ENCODE data around the gene KLHDC8A.
"Not testable (repeated sequence)": the region's sequence is repeated elsewhere in the genome, so short reads cannot be mapped to it uniquely, and the experiment has no call there.

Gene KLHDC8A

DNA sequence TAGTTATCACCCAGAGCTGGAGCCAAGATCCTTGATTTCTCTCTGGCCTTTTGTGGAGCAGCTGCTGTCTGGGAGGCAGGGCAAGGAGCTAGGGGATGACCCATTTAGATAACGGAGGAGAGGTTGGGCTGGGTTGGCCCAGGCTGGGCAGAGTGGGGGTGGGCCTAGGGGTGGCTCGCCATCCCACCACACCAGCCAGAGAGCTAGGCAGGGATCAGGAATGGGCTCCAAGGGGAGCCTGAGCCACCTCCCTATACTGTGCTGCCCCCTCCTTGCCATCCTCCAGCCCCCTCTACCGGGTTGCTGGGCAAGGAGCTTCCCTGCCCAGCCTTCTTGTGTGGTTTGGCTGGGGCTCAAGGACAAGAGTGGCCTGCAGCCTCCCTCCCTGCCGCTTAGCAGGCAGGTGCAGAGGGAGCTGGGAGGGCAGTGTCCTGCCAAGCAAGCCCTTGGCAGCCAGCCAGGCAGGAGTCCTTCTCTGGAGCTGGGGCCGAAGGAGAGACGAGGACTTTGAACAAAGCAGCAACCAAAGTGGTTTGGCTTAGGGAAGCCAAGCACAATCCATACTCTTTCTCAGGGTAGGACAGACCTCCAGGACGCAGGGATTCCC is 39.3 kb downstream of the KLHDC8A start:
- peak; percentile 91 for DNase-seq

DNA sequence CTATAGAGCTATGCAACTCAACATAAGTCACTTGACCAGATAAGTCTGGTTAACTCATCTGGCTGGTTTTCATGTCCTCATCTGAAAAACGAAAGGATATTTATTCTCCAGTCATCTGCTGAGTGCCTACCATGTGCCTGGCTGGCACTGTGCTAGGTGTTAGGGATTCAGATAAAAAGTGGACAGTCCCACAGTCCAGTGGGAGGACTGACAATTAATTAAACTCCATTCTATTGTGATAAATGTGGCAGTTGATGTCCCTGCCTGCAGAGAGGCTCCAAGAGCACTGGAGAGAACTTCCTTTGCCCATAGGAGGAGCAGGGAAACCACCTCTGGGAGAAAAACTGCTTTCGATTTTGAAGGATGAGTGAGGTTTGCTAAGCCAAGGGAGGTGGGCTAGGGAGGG is 40.6 kb downstream of the KLHDC8A start:
- DNase-seq = no peak

GRCh38 chr1:205315008-205315618 is 41.6 kb downstream of the KLHDC8A start:
- DNase-seq = no peak

DNA sequence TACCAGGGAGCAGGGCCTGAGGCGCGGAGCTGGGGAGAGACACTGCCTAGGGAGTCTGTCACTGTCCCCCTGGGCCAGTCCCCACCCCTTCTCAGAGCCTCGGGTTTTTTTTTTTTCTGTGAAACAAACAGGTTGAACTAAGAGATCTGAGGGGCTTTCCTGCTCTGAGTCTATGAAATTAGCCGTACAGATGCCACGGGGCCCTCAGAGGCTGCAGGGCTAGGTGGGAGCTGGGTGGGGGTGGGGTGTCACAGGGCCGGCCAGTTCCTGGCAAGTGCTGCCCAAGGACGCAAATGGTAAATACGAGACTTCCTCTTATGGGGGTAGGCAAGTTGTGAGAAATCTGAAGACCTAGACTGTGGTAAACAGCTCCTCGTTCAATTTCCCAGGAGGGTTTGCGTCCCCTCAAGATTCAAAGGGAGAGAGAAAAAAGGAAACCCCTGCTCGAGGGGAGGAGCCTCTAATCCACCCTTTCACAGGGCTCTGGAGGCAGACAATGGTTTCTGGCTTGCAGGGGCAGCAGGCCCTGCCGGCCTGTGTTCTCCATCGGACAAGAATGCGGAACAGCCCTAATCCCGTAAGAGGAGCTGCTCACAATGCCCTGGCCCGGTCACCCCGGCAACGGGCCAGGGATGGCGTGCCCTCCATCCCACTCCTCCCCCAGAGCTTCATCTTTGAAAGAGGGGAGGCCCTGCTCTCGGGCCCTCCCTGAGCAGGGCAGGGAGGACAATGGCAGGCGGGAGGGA is 43.0 kb downstream of the KLHDC8A start:
- DNase-seq = no peak

- DNase-seq = no peak
Observed at GRCh38 chr1:205312866-205313562, 43.7 kb downstream of the KLHDC8A start.

GRCh38 chr1:205310976-205311704 is 45.6 kb downstream of the KLHDC8A start:
- DNase-seq = no peak

DNA sequence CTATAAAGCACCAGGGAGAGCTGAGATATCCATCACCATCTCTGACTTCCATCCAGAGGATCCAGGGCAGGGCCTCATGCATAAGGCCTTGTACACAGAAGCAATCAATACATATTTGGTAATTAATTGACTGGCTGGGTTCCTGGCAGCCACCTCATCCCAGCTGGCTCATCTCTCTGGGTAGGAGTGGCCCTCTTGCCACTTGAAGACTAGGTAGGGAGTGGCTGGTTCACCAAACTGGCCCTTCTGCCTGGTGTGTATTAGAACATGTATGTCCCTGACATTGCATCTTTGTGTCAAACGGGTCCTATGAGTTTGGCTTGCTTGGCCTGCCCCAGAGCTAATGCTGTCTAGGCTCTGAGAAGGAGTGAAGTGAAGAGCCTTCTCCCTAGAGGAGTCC is 47.0 kb downstream of the KLHDC8A start:
- no peak for DNase-seq

- DNase-seq = no peak
Observed at GRCh38 chr1:205306929-205307566, 49.7 kb downstream of the KLHDC8A start.

- DNase-seq = no peak
Observed at GRCh38 chr1:205304695-205305070, 52.0 kb downstream of the KLHDC8A start.

DNA sequence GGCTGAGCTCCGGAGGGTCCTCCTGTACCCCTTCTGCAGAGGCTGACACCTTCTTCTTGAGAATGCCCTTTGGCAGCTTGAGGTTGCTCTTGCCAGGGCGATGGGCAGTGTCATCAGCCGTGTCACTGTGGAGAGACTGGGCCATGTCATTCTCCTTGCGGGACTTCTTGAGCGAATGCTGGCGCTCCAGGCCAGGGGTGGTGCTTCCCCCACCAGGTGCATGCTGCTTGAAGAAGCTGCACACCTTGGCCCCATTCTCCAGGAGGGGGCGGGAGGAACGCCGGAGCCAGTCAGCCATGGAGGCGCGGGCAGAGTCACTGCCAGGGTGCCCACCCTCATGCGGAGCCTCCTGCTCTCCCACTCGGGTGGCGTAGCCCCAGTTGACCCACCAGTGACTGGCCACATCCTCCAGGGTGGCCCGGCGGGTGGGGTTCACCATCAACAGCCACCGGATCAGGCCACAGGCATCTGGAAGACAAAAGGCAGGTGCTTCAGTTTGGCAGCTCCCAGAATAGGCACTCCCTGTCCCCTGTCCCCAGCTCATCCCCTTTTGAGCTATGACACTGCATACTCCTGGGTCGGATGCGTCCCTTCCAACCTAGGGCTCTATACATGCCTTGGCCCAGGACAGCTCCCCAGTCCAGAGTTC is 52.6 kb downstream of the KLHDC8A start:
- no peak for DNase-seq

GRCh38 chr1:205303247-205303888 is 53.4 kb downstream of the KLHDC8A start:
- no peak for DNase-seq

GRCh38 chr1:205301842-205302588 is 54.7 kb downstream of the KLHDC8A start:
- no peak for DNase-seq

DNA sequence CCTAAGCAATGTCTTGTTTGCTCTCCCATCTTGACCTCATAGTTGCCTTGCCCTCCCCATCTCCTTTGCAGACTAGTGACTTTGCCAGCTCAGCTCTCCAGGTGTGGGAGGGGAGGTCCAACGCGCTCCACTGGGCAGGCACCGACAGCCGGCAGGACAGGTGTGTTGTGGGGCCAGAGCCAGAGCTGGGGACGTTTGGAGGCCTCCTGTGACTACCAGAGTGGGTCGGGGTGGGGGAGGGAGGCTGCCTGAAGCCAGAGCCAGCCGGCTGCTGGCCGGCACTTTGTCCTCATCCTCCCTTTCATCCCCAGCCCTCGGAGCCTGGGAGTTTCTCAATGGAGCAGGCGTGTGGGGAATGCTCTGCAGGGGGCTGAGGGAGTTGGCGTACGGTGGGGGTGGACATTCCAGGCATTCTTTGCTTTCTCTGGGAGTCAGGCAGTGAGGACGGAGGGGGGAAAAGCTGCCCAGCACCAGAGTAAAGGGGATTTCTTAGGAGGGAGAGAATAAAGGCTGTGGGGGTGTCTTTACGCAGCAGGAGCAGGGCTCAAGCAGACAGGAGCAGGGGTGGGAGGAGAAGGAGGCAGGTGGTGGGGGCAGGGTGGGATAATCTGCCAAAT is 55.4 kb downstream of the KLHDC8A start:
- DNase-seq = peak; percentile 75

DNA sequence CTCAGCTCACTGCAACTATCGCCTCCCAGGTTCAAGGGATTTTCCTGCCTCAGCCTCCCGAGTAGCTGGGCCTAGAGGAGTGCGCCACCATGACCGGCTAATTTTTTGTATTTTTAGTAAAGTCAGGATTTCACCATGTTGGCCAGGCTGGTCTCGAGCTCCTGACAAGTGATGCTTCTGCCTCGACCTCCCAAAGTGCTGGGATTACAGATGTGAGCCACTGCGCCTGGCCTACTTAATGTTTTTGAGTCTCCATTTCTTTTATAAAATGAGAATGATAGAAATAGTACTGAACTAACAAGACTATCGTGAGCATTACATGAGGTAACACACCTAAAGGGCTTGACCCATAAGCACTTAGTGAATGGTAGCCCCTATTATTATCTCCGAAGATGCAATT is 56.6 kb downstream of the KLHDC8A start:
- DNase-seq = no peak

DNA sequence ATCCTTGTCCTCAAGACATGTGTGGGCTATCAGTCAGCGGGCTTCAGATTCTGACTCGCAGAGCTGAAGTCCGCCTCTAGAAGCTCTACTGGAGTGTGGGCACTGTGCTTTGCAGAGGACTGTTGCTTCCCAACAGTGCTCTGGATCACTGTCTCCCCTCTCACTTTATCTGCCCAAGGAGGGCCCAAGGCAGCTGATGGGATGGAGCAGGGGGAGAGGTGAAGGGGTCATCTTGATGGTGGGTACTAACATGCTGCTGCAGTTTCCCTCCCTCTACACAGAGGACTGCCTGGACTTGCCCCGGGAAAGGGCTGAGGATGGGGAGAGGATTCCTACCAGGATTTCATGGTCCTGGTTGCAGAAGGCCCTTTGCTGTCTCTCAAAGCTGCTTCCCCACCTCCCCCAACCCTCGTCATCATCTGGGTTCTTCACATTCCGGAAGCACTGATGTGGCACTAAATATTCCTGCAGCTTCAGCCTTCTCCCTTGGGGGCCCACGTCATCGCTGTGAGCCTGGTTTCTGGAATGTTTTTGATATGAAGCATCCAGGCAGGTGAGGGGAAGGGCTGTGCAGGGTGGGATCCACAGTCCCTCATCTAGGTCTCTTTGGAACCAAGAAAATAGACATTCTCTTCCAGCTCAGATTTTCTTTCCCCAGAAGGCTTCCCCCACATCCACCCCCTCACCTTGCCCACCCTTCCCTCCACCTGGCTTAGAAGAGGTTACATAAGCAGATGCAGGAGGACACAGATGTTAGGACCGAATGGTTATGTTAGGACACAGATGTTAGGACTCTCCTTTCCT is 58.3 kb downstream of the KLHDC8A start:
- DNase-seq = no peak

- not testable (repeated sequence) for DNase-seq
Observed at GRCh38 chr1:205297546-205298177, 59.1 kb downstream of the KLHDC8A start.

DNA sequence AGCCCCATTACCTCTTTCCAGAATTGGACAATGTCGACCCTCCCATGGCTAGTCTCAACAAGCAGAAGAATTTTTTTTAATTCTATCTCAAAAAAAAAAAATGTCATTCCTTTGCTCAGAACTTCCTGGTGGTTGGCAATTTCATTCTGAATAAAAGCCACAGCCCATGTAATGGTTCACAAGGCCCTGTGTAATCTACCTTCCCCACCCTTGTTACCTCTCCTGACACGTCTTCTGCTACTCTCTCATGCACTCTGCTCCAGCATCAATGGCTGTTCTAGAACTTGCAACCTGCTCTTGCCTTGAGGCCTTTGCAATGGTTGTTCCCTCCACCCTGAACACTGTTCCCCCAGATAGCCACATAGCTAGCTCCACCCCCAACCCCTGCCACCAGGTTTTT is 60.6 kb downstream of the KLHDC8A start:
- no peak for DNase-seq

GRCh38 chr1:205294934-205295333 is 61.8 kb downstream of the KLHDC8A start:
- DNase-seq = no peak

All from NCI-H1105 (cell line).